Measurements from ENCODE around the gene TNFRSF8.

GRCh38 chr1:12102066-12102465 is 39.0 kb downstream of the TNFRSF8 start:
- no peak for TF ChIP-seq CTCF (IDR thresholded peaks at IDR 0.05; ENCODE audit: low read depth, low read length, poor library complexity, severe bottlenecking)
- no peak for TF ChIP-seq EZH2phosphoT487 (IDR thresholded peaks at IDR 0.05; ENCODE audit: borderline replicate concordance, low read length)
